WTC11 (cell line): ENCODE results near the gene COL3A1. TPM values are rescaled to one million over a fixed set of nuclear protein-coding genes. Genes with fewer than 3 reads are reported as not detected.

ENCODE experiments used
- ATAC-seq: fragments of 200-7000 bp; cut with Tn5 transposase; 2 replicates; pipeline ENCODE4 v1.10.0; 2021; ENCODE audit warnings: mild to moderate bottlenecking, moderate library complexity
- CTCF ChIA-PET: fragments of 300-600 bp; sonication (Branson Sonifier 250); formaldehyde crosslinking; loops from one replicate; lab custom pipeline; 2021; ENCODE audit warnings: antibody characterized with exemption; lab: Charles Lee
- POLR2A ChIA-PET: fragments of 350-600 bp; sonication (Branson Sonifier 250); formaldehyde crosslinking; loops from one replicate; lab custom pipeline; 2021; ENCODE audit warnings: antibody characterized with exemption; lab: Charles Lee
- DNase-seq: peaks from one replicate; pipeline ENCODE4 v3.0.0; 2021; ENCODE audit warnings: low spot score
- H3K27ac Mint-ChIP-seq: 2 replicates; pipeline ENCODE4 v1.8.0; 2021; ENCODE audit warnings: mixed read lengths
- H3K27me3 Mint-ChIP-seq: 2 replicates; pipeline ENCODE4 v1.8.0; 2021; ENCODE audit warnings: low read depth, mild to moderate bottlenecking, moderate library complexity, mixed read lengths
- H3K36me3 Mint-ChIP-seq: 2 replicates; pipeline ENCODE4 v1.8.0; 2021; ENCODE audit warnings: mixed read lengths
- H3K4me1 Mint-ChIP-seq: 2 replicates; pipeline ENCODE4 v1.8.0; 2022; ENCODE audit warnings: mixed read lengths
- H3K4me3 Mint-ChIP-seq: 2 replicates; pipeline ENCODE4 v1.8.0; 2021; ENCODE audit warnings: mild to moderate bottlenecking, moderate library complexity, mixed read lengths
- H3K9me3 Mint-ChIP-seq: 2 replicates; pipeline ENCODE4 v1.8.0; 2021; ENCODE audit warnings: mixed read lengths
- ARID4B ChIP-seq: sonication (generic); formaldehyde crosslinking; IDR thresholded peaks from 2 replicates; pipeline ENCODE4 v1.8.0; 2023; ENCODE audit warnings: missing genetic modification reagents, mild to moderate bottlenecking, borderline replicate concordance
- CDX4 ChIP-seq: fragments of 250-450 bp; sonication (Bioruptor Pico); IDR thresholded peaks from 2 replicates; pipeline ENCODE4 v1.9.0; 2021; ENCODE audit warnings: moderate library complexity, mild to moderate bottlenecking, inconsistent platforms, borderline replicate concordance
- CREM ChIP-seq: sonication (generic); formaldehyde crosslinking; IDR thresholded peaks from 2 replicates; pipeline ENCODE4 v1.8.1; 2022; ENCODE audit warnings: mild to moderate bottlenecking, missing genetic modification reagents, moderate library complexity
- E2F5 ChIP-seq: sonication (generic); formaldehyde crosslinking; IDR thresholded peaks from 2 replicates; pipeline ENCODE4 v1.8.1; 2022; ENCODE audit warnings: mild to moderate bottlenecking, moderate library complexity, missing genetic modification reagents
- ERG ChIP-seq: fragments of 250-450 bp; sonication (Bioruptor Pico); IDR thresholded peaks from 2 replicates; pipeline ENCODE4 v1.8.0; 2021; ENCODE audit warnings: mild to moderate bottlenecking
- ESRRA ChIP-seq: sonication (generic); formaldehyde crosslinking; IDR thresholded peaks from 2 replicates; pipeline ENCODE4 v1.8.1; 2022; ENCODE audit warnings: mild to moderate bottlenecking, missing genetic modification reagents, borderline replicate concordance
- FOXK1 ChIP-seq: sonication (generic); formaldehyde crosslinking; IDR thresholded peaks from 2 replicates; pipeline ENCODE4 v1.8.0; 2022; ENCODE audit warnings: mild to moderate bottlenecking, moderate library complexity, missing genetic modification reagents
- FOXP1 ChIP-seq: sonication (generic); formaldehyde crosslinking; IDR thresholded peaks from 2 replicates; pipeline ENCODE4 v1.8.0; 2022; ENCODE audit warnings: missing genetic modification reagents, mild to moderate bottlenecking, moderate library complexity, borderline replicate concordance
- GABPB1 ChIP-seq: sonication (generic); formaldehyde crosslinking; IDR thresholded peaks from 2 replicates; pipeline ENCODE4 v1.8.1; 2023; ENCODE audit warnings: mild to moderate bottlenecking, missing genetic modification reagents
- GTF2I ChIP-seq: fragments of 250-450 bp; sonication (Bioruptor Pico); conservative IDR thresholded peaks from 2 replicates; pipeline ENCODE4 v1.4.0; 2021; ENCODE audit warnings: mild to moderate bottlenecking
- IRF1 ChIP-seq: sonication (generic); formaldehyde crosslinking; IDR thresholded peaks from 2 replicates; pipeline ENCODE4 v1.8.0; 2023; ENCODE audit warnings: missing genetic modification reagents
- JAZF1 ChIP-seq: fragments of 250-450 bp; sonication (Bioruptor Pico); IDR thresholded peaks from 2 replicates; pipeline ENCODE4 v1.9.0; 2021; ENCODE audit warnings: moderate library complexity, mild to moderate bottlenecking, inconsistent platforms
- KAT7 ChIP-seq: sonication (generic); formaldehyde crosslinking; IDR thresholded peaks from 2 replicates; pipeline ENCODE4 v1.8.1; 2023; ENCODE audit warnings: missing genetic modification reagents, mild to moderate bottlenecking, borderline replicate concordance
- NR3C1 ChIP-seq: sonication (generic); formaldehyde crosslinking; conservative IDR thresholded peaks from 2 replicates; pipeline ENCODE4 v1.8.1; 2023; ENCODE audit warnings: low read depth, mild to moderate bottlenecking, missing genetic modification reagents
- SP1 ChIP-seq: sonication (generic); formaldehyde crosslinking; conservative IDR thresholded peaks from 2 replicates; pipeline ENCODE4 v1.8.1; 2022; ENCODE audit warnings: missing genetic modification reagents
- TP53 ChIP-seq: sonication (generic); formaldehyde crosslinking; IDR thresholded peaks from 2 replicates; pipeline ENCODE4 v1.8.1; 2023; ENCODE audit warnings: mild to moderate bottlenecking, missing genetic modification reagents
- ZBTB43 ChIP-seq: sonication (generic); formaldehyde crosslinking; IDR thresholded peaks from 2 replicates; pipeline ENCODE4 v1.8.1; 2023; ENCODE audit warnings: mild to moderate bottlenecking, missing genetic modification reagents
- ZNF121 ChIP-seq: sonication (generic); formaldehyde crosslinking; IDR thresholded peaks from 2 replicates; pipeline ENCODE4 v1.8.0; 2023; ENCODE audit warnings: missing genetic modification reagents
- ZNF317 ChIP-seq: sonication (generic); formaldehyde crosslinking; IDR thresholded peaks from 2 replicates; pipeline ENCODE4 v1.8.1; 2023; ENCODE audit warnings: low read depth, mild to moderate bottlenecking, moderate library complexity, missing genetic modification reagents, borderline replicate concordance
- ZNF671 ChIP-seq: fragments of 250-450 bp; sonication (Bioruptor Pico); IDR thresholded peaks from 2 replicates; pipeline ENCODE4 v1.8.0; 2021; ENCODE audit warnings: mild to moderate bottlenecking
- ZSCAN18 ChIP-seq: fragments of 250-450 bp; sonication (Bioruptor Pico); IDR thresholded peaks from 2 replicates; pipeline ENCODE4 v2.1.2; 2022; ENCODE audit warnings: mild to moderate bottlenecking, moderate library complexity
- total RNA-seq: library from RNA; stranded (reverse); gene quantifications from 3 replicates; pipeline ENCODE4 v1.2.3, GENCODE V29; 2021

COL3A1 gene
- total RNA-seq, 1 experiment from 2014 or later, result 0.61 TPM

- TF ChIP-seq FOXK1 (no peak), CREM (CRISPR knock-in tag) (no peak), GTF2I (CRISPR knock-in tag) (no peak), ZBTB43 (CRISPR knock-in tag) (no peak), ESRRA (no peak)
Observed at GRCh38 chr2:189013031-189013430, 38.9 kb downstream of the COL3A1 start (continued).

GRCh38 chr2:189013671-189014448 lies 39.7 kb downstream of the COL3A1 start:
- POLR2A ChIA-PET, result no interaction called here
- H3K9me3 Mint-ChIP-seq, result no peaks in the 10 kb centered on the region
- no peaks in the 10 kb centered on the region for H3K36me3 Mint-ChIP-seq
- ATAC-seq, result no peak
- CTCF ChIA-PET, result interaction anchor here (0.7 kb wide), 2 partner anchors 30 to 32 kb away, joined by 3 read pairs; no protein-coding TSS in a partner anchor
- H3K4me3 Mint-ChIP-seq, result no peak overlapping the region
- no peak overlapping the region for H3K27ac Mint-ChIP-seq
- no peak for DNase-seq
- no peak for TF ChIP-seq FOXK1
- TF ChIP-seq CDX4, result peak; percentile 73; the same call in 1 of the 2 replicates
- TF ChIP-seq, all 79 proteins: peak for 1
- H3K4me1 Mint-ChIP-seq, result peaks cover 14% of the 10 kb centered on the region
- no peaks in the 10 kb centered on the region for H3K27me3 Mint-ChIP-seq

GRCh38 chr2:189014449-189015138 lies 40.4 kb downstream of the COL3A1 start:
- no peaks in the 10 kb centered on the region for H3K9me3 Mint-ChIP-seq
- peaks cover 14% of the 10 kb centered on the region for H3K4me1 Mint-ChIP-seq
- no peak for ATAC-seq
- no peaks in the 10 kb centered on the region for H3K36me3 Mint-ChIP-seq
- CTCF ChIA-PET, result no interaction called here
- POLR2A ChIA-PET, result no interaction called here
- no peaks in the 10 kb centered on the region for H3K27me3 Mint-ChIP-seq
- DNase-seq, result no peak
- H3K4me3 Mint-ChIP-seq, result no peak overlapping the region
- H3K27ac Mint-ChIP-seq, result no peak overlapping the region
- no peak for TF ChIP-seq CREM (CRISPR knock-in tag)
- TF ChIP-seq NR3C1 (CRISPR knock-in tag), result no peak
- TF ChIP-seq ZNF317 (CRISPR knock-in tag), result no peak
- no peak for TF ChIP-seq IRF1 (CRISPR knock-in tag)
- TF ChIP-seq E2F5 (CRISPR knock-in tag), result no peak
- no peak for TF ChIP-seq ZNF671
- no peak for TF ChIP-seq GABPB1 (CRISPR knock-in tag)
- no peak for TF ChIP-seq ERG (CRISPR knock-in tag)
- no peak for TF ChIP-seq SP1
- no peak for TF ChIP-seq FOXP1 (CRISPR knock-in tag)
- TF ChIP-seq KAT7 (CRISPR knock-in tag), result no peak
- TF ChIP-seq ZNF121, result no peak
- TF ChIP-seq ESRRA, result no peak
- no peak for TF ChIP-seq ARID4B
- TF ChIP-seq JAZF1 (CRISPR knock-in tag), result no peak
- TF ChIP-seq TP53 (CRISPR knock-in tag), result no peak
- TF ChIP-seq ZSCAN18 (CRISPR knock-in tag), result no peak
